ENCODE results near the gene TTC21A. TPM values are rescaled to one million over a fixed set of nuclear protein-coding genes. Genes with fewer than 3 reads are reported as not detected.

Gene TTC21A
- total RNA-seq, 6 donors from 2014 or later: 7.4 to 52.4 (median 14.3) TPM

GRCh38 chr3:39185326-39185958, 78.0 kb downstream of the TTC21A start:
- Histone ChIP-seq H3K4me1 (peaks cover 23 to 36% (median 28%) of the 10 kb centered on the region in 4 donors), H3K9me3 (no peaks in the 10 kb centered on the region), H3K27ac (no peak overlapping the region), H3K27me3 (no peaks in the 10 kb centered on the region), H3K36me3 (no peaks in the 10 kb centered on the region), H3K4me3 (no peak overlapping the region)
- WGBS, 2 donors: 94 to 96% methylated on average over 5 to 8 of the region's 9 CpGs
- no peak for ATAC-seq (ENCODE audit: low FRiP score in 2 of 2)
- TF ChIP-seq POLR2AphosphoS5 (IDR thresholded peaks at IDR 0.05): no peak
- no peak for TF ChIP-seq POLR2A (IDR thresholded peaks at IDR 0.05)
- no peak for TF ChIP-seq EP300 (IDR thresholded peaks at IDR 0.05)
- no peak for TF ChIP-seq CTCF (IDR thresholded peaks at IDR 0.05)
- DNase-seq: peak in 1 of 2 donors; percentile 52

GRCh38 chr3:39185959-39186691, 78.6 kb downstream of the TTC21A start:
- Histone ChIP-seq H3K4me3 (no peak overlapping the region), H3K4me1 (peaks cover 19 to 29% (median 25%) of the 10 kb centered on the region in 4 donors), H3K36me3 (no peaks in the 10 kb centered on the region), H3K9me3 (no peaks in the 10 kb centered on the region), H3K27ac (no peak overlapping the region), H3K27me3 (no peaks in the 10 kb centered on the region)
- ATAC-seq (ENCODE audit: low FRiP score in 2 of 2) (no peak), DNase-seq (peak in 1 of 2 donors; percentile 50)
- no peak for TF ChIP-seq POLR2A (IDR thresholded peaks at IDR 0.05)
- no peak for TF ChIP-seq EP300 (IDR thresholded peaks at IDR 0.05)
- TF ChIP-seq CTCF (IDR thresholded peaks at IDR 0.05): no peak
- no peak for TF ChIP-seq POLR2AphosphoS5 (IDR thresholded peaks at IDR 0.05)
- WGBS, 2 donors: 91 to 95% methylated on average over 9 to 11 of the region's 14 CpGs

GRCh38 chr3:39186692-39187151, 79.2 kb downstream of the TTC21A start:
- peak in 1 of 2 donors; percentile 56 for DNase-seq
- Histone ChIP-seq H3K4me1 (peaks cover 13 to 24% (median 19%) of the 10 kb centered on the region in 4 donors), H3K27me3 (no peaks in the 10 kb centered on the region), H3K36me3 (no peaks in the 10 kb centered on the region), H3K4me3 (no peak overlapping the region), H3K9me3 (no peaks in the 10 kb centered on the region), H3K27ac (no peak overlapping the region)
- ATAC-seq (ENCODE audit: low FRiP score in 2 of 2): no peak
- TF ChIP-seq CTCF (IDR thresholded peaks at IDR 0.05): no peak
- WGBS, 2 donors: 80 to 92% methylated on average over 1 to 11 of the region's 11 CpGs

- no peak overlapping the region for H3K4me3 ChIP-seq
- TF ChIP-seq POLR2AphosphoS5 (IDR thresholded peaks at IDR 0.05): no peak
- no peak for TF ChIP-seq EP300 (IDR thresholded peaks at IDR 0.05)
- TF ChIP-seq CTCF (IDR thresholded peaks at IDR 0.05): no peak
- ATAC-seq (ENCODE audit: low FRiP score in 2 of 2) (no peak), DNase-seq (peak in 1 of 2 donors; percentile 60)
- H3K36me3 ChIP-seq: no peaks in the 10 kb centered on the region
- no peak overlapping the region for H3K27ac ChIP-seq
- H3K4me1 ChIP-seq: peaks cover 10 to 15% (median 10%) of the 10 kb centered on the region in 4 donors
- no peaks in the 10 kb centered on the region for H3K27me3 ChIP-seq
- H3K9me3 ChIP-seq: no peaks in the 10 kb centered on the region
- WGBS, 2 donors: 91 to 92% methylated on average over 13 to 23 of the region's 23 CpGs
Measured at GRCh38 chr3:39187372-39188155, 80.1 kb downstream of the TTC21A start.

Small RNAs within 50 kb of the gene (small RNA-seq; reads per million reads assigned to genes)
- gene RF00017: 0 reads per million in 4 donors

Other genes starting within 250 kb of the TTC21A start
- 1 to 10 TPM in 1 of 6 donors, under 1 TPM in 4, not detected in 1; 0.09 to 1.0 (median 0.10) TPM for gene SCN11A, start 55.7 kb upstream of the TTC21A start, total RNA-seq
- 10 to 100 TPM in 5 of 6 donors, 1 to 10 TPM in 1; 9.7 to 30.2 (median 25.5) TPM for gene WDR48, start 55.7 kb upstream of the TTC21A start, total RNA-seq
- gene GORASP1, start 53 bp upstream of the TTC21A start, total RNA-seq: 10 to 100 TPM; 71.1 to 99.5 (median 79.8) TPM
- 100 to 1,000 TPM in 1 of 6 donors, 10 to 100 TPM in 5; 32.5 to 128 (median 82.4) TPM for gene CSRNP1, start 45.9 kb downstream of the TTC21A start, total RNA-seq
- gene XIRP1, start 84.9 kb downstream of the TTC21A start, total RNA-seq: 1 to 10 TPM in 1 of 6 donors, under 1 TPM in 2, not detected in 3; 0.07 to 1.2 (median 0.10) TPM
- gene CX3CR1, start 172.4 kb downstream of the TTC21A start, total RNA-seq: 10 to 100 TPM in 1 of 6 donors, 1 to 10 TPM in 4, under 1 TPM in 1; 0.59 to 15.3 (median 2.5) TPM
- not detected for gene CCR8, start 222.0 kb downstream of the TTC21A start, total RNA-seq